OCI-LY3 (cell line): Measurements from ENCODE around the gene IRF3.
"Not testable (repeated sequence)": the region's sequence is repeated elsewhere in the genome, so short reads cannot be mapped to it uniquely, and the experiment has no call there.

Experiments
- H2AFZ ChIP-seq: fragments of 200-600, 300-600 bp; shearing (Covaris generic); 2 replicates; pipeline ENCODE4 v1.6.0; 2014; ENCODE audit warnings: antibody characterized with exemption, low read depth, low read length
- H3K27ac ChIP-seq: fragments of 200-600, 300-600 bp; sonication (generic); 2 replicates; pipeline ENCODE4 v1.5.1; 2014; ENCODE audit warnings: mild to moderate bottlenecking, low read length, moderate library complexity, mixed read lengths
- H3K27me3 ChIP-seq: fragments of 200-600, 300-600 bp; sonication (generic); 2 replicates; pipeline ENCODE4 v1.6.1; 2014; ENCODE audit warnings: low read depth, low read length, mixed read lengths
- H3K36me3 ChIP-seq: fragments of 200-600, 300-600 bp; sonication (generic); replicated peaks from 2 replicates; pipeline ENCODE3; 2014; ENCODE audit warnings: low read depth, low read length, mixed read lengths
- H3K4me1 ChIP-seq: fragments of 300-600, 200-600 bp; sonication (generic); 2 replicates; pipeline ENCODE4 v1.6.1; 2014; ENCODE audit warnings: low read length, mixed read lengths
- H3K4me2 ChIP-seq: fragments of 200-600, 300-600 bp; sonication (generic); 2 replicates; pipeline ENCODE4 v1.6.1; 2014; ENCODE audit warnings: low read length, mixed read lengths
- H3K4me3 ChIP-seq: fragments of 300-600, 200-600 bp; sonication (generic); 2 replicates; pipeline ENCODE4 v1.5.1; 2014; ENCODE audit warnings: antibody characterized with exemption, mild to moderate bottlenecking, low read length, moderate library complexity
- H3K79me2 ChIP-seq: fragments of 300-600, 200-600 bp; shearing (Covaris generic); 2 replicates; pipeline ENCODE4 v1.6.1; 2014; ENCODE audit warnings: mild to moderate bottlenecking, low read length, mixed read lengths
- H3K9ac ChIP-seq: fragments of 300-600, 200-600 bp; shearing (Covaris generic); 2 replicates; pipeline ENCODE4 v1.6.0; 2014; ENCODE audit warnings: mild to moderate bottlenecking, low read length, moderate library complexity
- H3K9me3 ChIP-seq: fragments of 200-600, 300-600 bp; shearing (Covaris generic); 2 replicates; pipeline ENCODE4 v1.6.1; 2014; ENCODE audit warnings: low read length, mixed read lengths; ENCODE audit not compliant: insufficient read depth
- H4K20me1 ChIP-seq: fragments of 200-600, 300-600 bp; sonication (generic); 2 replicates; pipeline ENCODE4 v1.6.1; 2016; ENCODE audit warnings: low read length, mixed read lengths; ENCODE audit not compliant: insufficient read depth
- EZH2phosphoT487 ChIP-seq: fragments of 200-600 bp; shearing (Covaris generic); IDR thresholded peaks from 2 replicates; pipeline ENCODE4 v1.6.1; 2018; ENCODE audit warnings: antibody characterized with exemption, mixed run types, low read depth
- TF ChIP-seq, protein P1 (sequence below): fragments of 200-600, 300-600 bp; sonication (generic); IDR thresholded peaks from 2 replicates; pipeline ENCODE4 v1.5.1; 2014; ENCODE audit warnings: antibody characterized with exemption, low read length, low read depth

Gene IRF3

DNA sequence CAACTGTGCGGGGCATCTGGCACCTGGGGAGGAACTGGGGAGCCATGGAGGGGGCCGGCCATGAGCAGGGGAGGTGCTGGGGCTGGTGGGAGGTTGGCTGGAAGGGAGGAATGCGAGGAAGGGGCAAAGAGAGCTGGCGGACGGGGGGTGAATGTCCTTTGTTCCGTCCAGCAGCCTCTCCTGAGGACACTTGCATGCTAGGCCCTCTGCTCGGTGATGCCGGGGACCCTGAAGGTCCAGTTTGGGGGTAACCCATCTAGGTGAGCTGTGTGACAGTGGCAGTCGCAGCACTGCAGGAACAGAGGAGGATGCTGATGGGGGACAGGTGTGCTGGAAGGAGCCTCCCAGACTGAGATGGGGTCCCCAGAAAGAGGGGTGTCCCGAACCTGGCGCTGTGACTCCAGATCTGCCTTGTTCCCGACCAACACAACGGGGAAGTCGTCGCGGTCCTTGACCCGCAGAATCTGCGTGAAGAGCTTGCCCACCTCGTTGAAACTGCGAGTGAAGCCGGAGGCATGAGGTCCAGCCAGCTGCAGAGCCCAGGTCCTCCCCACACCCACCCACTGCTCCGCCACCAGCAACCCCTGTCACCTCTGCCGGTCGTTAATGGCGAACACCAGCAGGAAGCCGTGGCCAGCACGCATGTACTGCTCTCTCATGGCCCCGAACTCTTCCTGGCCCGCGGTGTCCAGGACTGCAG, 29.3 kb downstream of the IRF3 start:
- peaks cover 5% of the 10 kb centered on the region for H3K79me2 ChIP-seq
- no peak overlapping the region for H3K4me3 ChIP-seq
- no peaks in the 10 kb centered on the region for H4K20me1 ChIP-seq
- peaks cover 8% of the 10 kb centered on the region for H3K27me3 ChIP-seq
- peaks cover 4% of the 10 kb centered on the region for H3K4me1 ChIP-seq
- H3K9me3 ChIP-seq, result no peaks in the 10 kb centered on the region
- H3K27ac ChIP-seq, result no peak overlapping the region
- H3K4me2 ChIP-seq, result no peak overlapping the region
- no peak overlapping the region for H3K9ac ChIP-seq
- no peaks in the 10 kb centered on the region for H3K36me3 ChIP-seq
- no peak for TF ChIP-seq EZH2phosphoT487
- TF ChIP-seq, protein P1, sequence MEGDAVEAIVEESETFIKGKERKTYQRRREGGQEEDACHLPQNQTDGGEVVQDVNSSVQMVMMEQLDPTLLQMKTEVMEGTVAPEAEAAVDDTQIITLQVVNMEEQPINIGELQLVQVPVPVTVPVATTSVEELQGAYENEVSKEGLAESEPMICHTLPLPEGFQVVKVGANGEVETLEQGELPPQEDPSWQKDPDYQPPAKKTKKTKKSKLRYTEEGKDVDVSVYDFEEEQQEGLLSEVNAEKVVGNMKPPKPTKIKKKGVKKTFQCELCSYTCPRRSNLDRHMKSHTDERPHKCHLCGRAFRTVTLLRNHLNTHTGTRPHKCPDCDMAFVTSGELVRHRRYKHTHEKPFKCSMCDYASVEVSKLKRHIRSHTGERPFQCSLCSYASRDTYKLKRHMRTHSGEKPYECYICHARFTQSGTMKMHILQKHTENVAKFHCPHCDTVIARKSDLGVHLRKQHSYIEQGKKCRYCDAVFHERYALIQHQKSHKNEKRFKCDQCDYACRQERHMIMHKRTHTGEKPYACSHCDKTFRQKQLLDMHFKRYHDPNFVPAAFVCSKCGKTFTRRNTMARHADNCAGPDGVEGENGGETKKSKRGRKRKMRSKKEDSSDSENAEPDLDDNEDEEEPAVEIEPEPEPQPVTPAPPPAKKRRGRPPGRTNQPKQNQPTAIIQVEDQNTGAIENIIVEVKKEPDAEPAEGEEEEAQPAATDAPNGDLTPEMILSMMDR, result no peak
- H2AFZ ChIP-seq, result no peak overlapping the region

GRCh38 chr19:49635530-49636232, 30.0 kb downstream of the IRF3 start:
- Histone ChIP-seq H3K27me3 (peaks cover 8% of the 10 kb centered on the region), H3K79me2 (peaks cover under 1% of the 10 kb centered on the region; the same call in 1 of the 2 replicates), H3K4me1 (peaks cover 4% of the 10 kb centered on the region), H3K9me3 (no peaks in the 10 kb centered on the region), H3K27ac (no peak overlapping the region), H3K9ac (no peak overlapping the region), H4K20me1 (no peaks in the 10 kb centered on the region), H3K36me3 (no peaks in the 10 kb centered on the region), H3K4me2 (no peak overlapping the region), H2AFZ (no peak overlapping the region), H3K4me3 (no peak overlapping the region)
- TF ChIP-seq, protein P1, result no peak
- TF ChIP-seq EZH2phosphoT487, result no peak

GRCh38 chr19:49633273-49633672, 32.4 kb downstream of the IRF3 start:
- not testable (repeated sequence) for H3K4me1 ChIP-seq, H3K27ac ChIP-seq, H3K9ac ChIP-seq, H3K36me3 ChIP-seq, H3K27me3 ChIP-seq, H3K79me2 ChIP-seq, H2AFZ ChIP-seq, H3K4me2 ChIP-seq, H3K4me3 ChIP-seq, H3K9me3 ChIP-seq, H4K20me1 ChIP-seq

GRCh38 chr19:49632576-49632975, 33.1 kb downstream of the IRF3 start:
- Histone ChIP-seq H3K36me3 (peaks cover 9% of the 10 kb centered on the region), H3K27me3 (no peaks in the 10 kb centered on the region), H4K20me1 (no peaks in the 10 kb centered on the region), H3K4me2 (no peak overlapping the region), H3K27ac (no peak overlapping the region), H3K9me3 (no peaks in the 10 kb centered on the region), H3K4me3 (no peak overlapping the region), H3K79me2 (no peaks in the 10 kb centered on the region), H2AFZ (no peak overlapping the region), H3K4me1 (no peaks in the 10 kb centered on the region), H3K9ac (no peak overlapping the region)
- TF ChIP-seq, protein P1, result no peak
- no peak for TF ChIP-seq EZH2phosphoT487
